Tibial nerve (tissue), 4 donors: Measurements from ENCODE around the gene DUOXA2. TPM values are rescaled to one million over a fixed set of nuclear protein-coding genes. Genes with fewer than 3 reads are reported as not detected.
A peak's percentile ranks its signal among the peaks of the same experiment; 100 is the strongest.
"Not testable (repeated sequence)": the region's sequence is repeated elsewhere in the genome, so short reads cannot be mapped to it uniquely, and the experiment has no call there.

ENCODE experiments used
- DNase-seq, 2 donors: peaks; one replicate each; pipeline ENCODE4 v3.0.0-alpha.2; 2019; ENCODE audit warnings: low spot score in 2 of 2
- H3K27ac ChIP-seq, 4 donors: fragments of 200-600 bp; sonication (generic) in 3 of 4; one replicate each; pipeline ENCODE4 v1.5.1; 2017 to 2019; ENCODE audit warnings: mild to moderate bottlenecking in 1 of 4
- H3K27me3 ChIP-seq, 2 donors: fragments of 200-600 bp; sonication (generic) in 1 of 2; one replicate each; pipeline versions ENCODE4 v1.5.1 to v1.6.0; 2017 to 2019
- H3K36me3 ChIP-seq, 3 donors: fragments of 200-600 bp; sonication (generic); one replicate each; pipeline ENCODE4 v1.5.1; 2018 to 2019
- H3K4me1 ChIP-seq, 4 donors: fragments of 200-600 bp; sonication (generic) in 3 of 4; one replicate each; pipeline ENCODE4 v1.5.1; 2017 to 2019
- H3K4me3 ChIP-seq, 4 donors: fragments of 200-600 bp; sonication (generic) in 3 of 4; one replicate each; pipeline ENCODE4 v1.5.1; 2017 to 2019; ENCODE audit warnings: mild to moderate bottlenecking in 1 of 4, moderate library complexity in 1 of 4
- H3K9me3 ChIP-seq, 4 donors: fragments of 200-600 bp; sonication (generic) in 3 of 4; one replicate each; pipeline ENCODE4 v1.5.1; 2017 to 2019
- EP300 ChIP-seq, 2 donors: sonication (generic); formaldehyde crosslinking; IDR thresholded peaks; one replicate each; pipeline ENCODE4 v1.6.1; 2017; ENCODE audit warnings: antibody characterized with exemption in 2 of 2, mild to moderate bottlenecking in 1 of 2
- POLR2A ChIP-seq, 2 donors: fragments of 450-650 bp; IDR thresholded peaks; one replicate each; pipeline ENCODE4 v1.6.1; 2017; ENCODE audit warnings: antibody characterized with exemption in 2 of 2, mild to moderate bottlenecking in 2 of 2, moderate library complexity in 2 of 2
- WGBS, 2 donors: methylation state at CpG; one replicate each; pipeline ENCODE4 v1.1.5; 2018; 5-methylcytosine and 5-hydroxymethylcytosine counted together
- total RNA-seq, 4 donors: library from RNA; depleted of rRNA; stranded (reverse); fragments of >200 nt; gene quantifications; one replicate each; pipeline ENCODE4 v1.1.0, GENCODE V29; 2016
- TF ChIP-seq, protein P1 (sequence below), 5 experiments: fragments of 200-600 bp in 3 of 5; fragments of 450-650 bp in 2 of 5; sonication (generic) in 3 of 5; IDR thresholded peaks; one replicate each; pipeline ENCODE4 v1.5.1; 2016 to 2019; ENCODE audit warnings: antibody characterized with exemption in 5 of 5, mild to moderate bottlenecking in 3 of 5, moderate library complexity in 2 of 5

Gene DUOXA2
- total RNA-seq: not detected

GRCh38 chr15:45114076-45114750, at the start of gene DUOXA2, which contains the start of gene DUOX2:
Gene DUOXA2, plus strand, starts transcription at chr15:45114326. Its CDS starts 280 bp downstream, at chr15:45114606.
Gene DUOX2, minus strand, starts transcription at chr15:45114172. Its CDS starts 761 bp downstream, at chr15:45113411.
- TF ChIP-seq, protein P1, sequence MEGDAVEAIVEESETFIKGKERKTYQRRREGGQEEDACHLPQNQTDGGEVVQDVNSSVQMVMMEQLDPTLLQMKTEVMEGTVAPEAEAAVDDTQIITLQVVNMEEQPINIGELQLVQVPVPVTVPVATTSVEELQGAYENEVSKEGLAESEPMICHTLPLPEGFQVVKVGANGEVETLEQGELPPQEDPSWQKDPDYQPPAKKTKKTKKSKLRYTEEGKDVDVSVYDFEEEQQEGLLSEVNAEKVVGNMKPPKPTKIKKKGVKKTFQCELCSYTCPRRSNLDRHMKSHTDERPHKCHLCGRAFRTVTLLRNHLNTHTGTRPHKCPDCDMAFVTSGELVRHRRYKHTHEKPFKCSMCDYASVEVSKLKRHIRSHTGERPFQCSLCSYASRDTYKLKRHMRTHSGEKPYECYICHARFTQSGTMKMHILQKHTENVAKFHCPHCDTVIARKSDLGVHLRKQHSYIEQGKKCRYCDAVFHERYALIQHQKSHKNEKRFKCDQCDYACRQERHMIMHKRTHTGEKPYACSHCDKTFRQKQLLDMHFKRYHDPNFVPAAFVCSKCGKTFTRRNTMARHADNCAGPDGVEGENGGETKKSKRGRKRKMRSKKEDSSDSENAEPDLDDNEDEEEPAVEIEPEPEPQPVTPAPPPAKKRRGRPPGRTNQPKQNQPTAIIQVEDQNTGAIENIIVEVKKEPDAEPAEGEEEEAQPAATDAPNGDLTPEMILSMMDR (IDR thresholded peaks at IDR 0.05): no peak
- TF ChIP-seq POLR2A (IDR thresholded peaks at IDR 0.05) (no peak), EP300 (IDR thresholded peaks at IDR 0.05) (no peak)
- H3K27me3 ChIP-seq: peaks cover 8 to 88% of the 10 kb centered on the region in 2 donors
- peaks cover 0 to 57% (median 29%) of the 10 kb centered on the region in 4 donors for H3K4me1 ChIP-seq
- 1 to 2% methylated on average over 42 of the region's 42 CpGs for WGBS, 2 donors
- no peaks in the 10 kb centered on the region for H3K9me3 ChIP-seq
- DNase-seq: no peak
- peak within 1 kb of the TSS in 1 of 4 donors; percentile 8 for H3K4me3 ChIP-seq
- no peak within 1 kb of the TSS for H3K27ac ChIP-seq
- no peaks in the 10 kb centered on the region for H3K36me3 ChIP-seq

DNA sequence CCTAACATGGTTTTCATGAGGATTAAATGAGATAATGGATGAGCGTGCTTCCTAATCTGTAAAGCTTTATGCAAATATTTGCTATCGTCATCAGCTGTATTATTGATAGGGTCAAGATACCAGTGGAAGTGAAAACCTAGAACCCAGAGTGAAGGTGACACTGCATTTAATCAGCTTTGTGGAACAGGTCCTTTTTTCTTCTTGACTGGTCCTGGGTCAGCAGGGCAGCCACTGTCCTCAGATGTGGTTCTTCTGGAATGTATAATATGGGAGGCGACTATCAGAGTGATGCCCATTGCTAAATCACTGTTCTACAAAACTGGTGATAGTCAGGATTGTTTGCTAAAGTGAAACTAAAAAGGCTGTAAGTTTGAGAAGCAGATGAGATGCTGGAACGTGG, 49.7 kb upstream of the DUOXA2 start:
- Histone ChIP-seq H3K36me3 (peaks cover 0 to 24% (median 0%) of the 10 kb centered on the region in 3 donors), H3K27me3 (no peaks in the 10 kb centered on the region), H3K4me1 (no peaks in the 10 kb centered on the region), H3K27ac (no peak overlapping the region), H3K9me3 (no peaks in the 10 kb centered on the region), H3K4me3 (no peak overlapping the region)
- no peak for TF ChIP-seq POLR2A (IDR thresholded peaks at IDR 0.05)
- TF ChIP-seq, protein P1 (IDR thresholded peaks at IDR 0.05): no peak
- no peak for TF ChIP-seq EP300 (IDR thresholded peaks at IDR 0.05)
- DNase-seq: no peak
- 88 to 89% methylated on average over 4 of the region's 4 CpGs for WGBS, 2 donors

DNA sequence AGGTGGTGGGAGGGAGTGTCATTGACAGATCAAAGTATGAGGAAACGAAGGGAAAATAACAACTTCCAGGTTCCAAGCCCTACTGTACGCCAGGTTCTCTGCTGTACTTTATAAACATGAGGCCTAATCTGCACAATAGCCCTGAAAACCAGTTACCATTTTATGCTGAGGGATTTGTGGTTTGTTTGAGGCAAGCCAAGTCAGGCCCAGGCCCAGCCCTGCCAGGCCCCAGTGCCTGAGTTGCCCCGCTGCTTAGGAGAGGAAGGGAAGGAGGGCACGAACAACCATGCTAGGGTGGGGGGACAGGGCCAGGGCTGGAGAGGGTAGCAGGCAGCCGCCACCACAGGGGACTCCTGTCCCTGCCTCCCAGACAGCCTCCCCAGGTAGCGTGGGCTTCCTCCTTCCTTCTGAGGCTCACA, 44.2 kb upstream of the DUOXA2 start:
- not testable (repeated sequence) for H3K9me3 ChIP-seq, H3K4me3 ChIP-seq, H3K27ac ChIP-seq, DNase-seq, H3K27me3 ChIP-seq, H3K4me1 ChIP-seq
- H3K36me3 ChIP-seq: peaks cover 0 to 31% (median 0%) of the 10 kb centered on the region in 3 donors
- WGBS, 2 donors: 86 to 97% methylated on average over 3 to 5 of the region's 6 CpGs

GRCh38 chr15:45073602-45074001, 40.5 kb upstream of the DUOXA2 start:
- not testable (repeated sequence) for H3K9me3 ChIP-seq, H3K4me3 ChIP-seq, H3K4me1 ChIP-seq, DNase-seq, H3K27ac ChIP-seq, H3K27me3 ChIP-seq
- H3K36me3 ChIP-seq: peaks cover 0 to 20% (median 0%) of the 10 kb centered on the region in 3 donors

GRCh38 chr15:45075440-45076320, 38.4 kb upstream of the DUOXA2 start:
- H3K27ac ChIP-seq, H3K9me3 ChIP-seq, H3K4me1 ChIP-seq, H3K4me3 ChIP-seq, H3K27me3 ChIP-seq, H3K36me3 ChIP-seq, DNase-seq: not testable (repeated sequence)
- 100% methylated on average over 1 of the region's 9 CpGs; no CpG with 5 or more reads in 1 of the 2 donors for WGBS, 2 donors

GRCh38 chr15:45077391-45077790, 36.7 kb upstream of the DUOXA2 start:
- not testable (repeated sequence) for H3K9me3 ChIP-seq, H3K36me3 ChIP-seq, DNase-seq, H3K4me3 ChIP-seq, H3K27ac ChIP-seq, H3K27me3 ChIP-seq, H3K4me1 ChIP-seq
- WGBS, 2 donors: 80 to 100% methylated on average over 2 of the region's 2 CpGs

DNA sequence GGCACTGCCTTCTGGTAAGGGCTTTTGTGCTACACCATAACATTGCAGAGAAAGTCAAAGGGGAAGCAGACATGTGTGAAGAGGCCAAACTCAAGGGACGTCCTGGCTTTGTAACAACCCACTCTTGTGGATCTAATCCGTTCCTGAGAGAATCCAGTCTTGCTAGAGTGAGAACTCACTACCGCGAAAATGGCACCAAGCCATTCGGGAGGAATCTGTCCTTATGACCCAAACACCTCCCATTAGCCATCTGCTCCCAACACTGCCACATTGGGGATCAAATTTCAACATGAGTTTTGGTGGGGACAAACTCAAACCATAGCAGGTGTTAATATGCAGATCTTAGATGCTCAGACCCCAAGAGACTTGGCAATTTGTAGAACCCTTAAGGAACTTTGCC, 34.9 kb upstream of the DUOXA2 start:
- H3K27me3 ChIP-seq, H3K4me1 ChIP-seq, H3K4me3 ChIP-seq, H3K27ac ChIP-seq, H3K9me3 ChIP-seq, DNase-seq, H3K36me3 ChIP-seq: not testable (repeated sequence)
- 56 to 60% methylated on average over 5 of the region's 5 CpGs for whole genome bisulfite sequencing, 2 donors

GRCh38 chr15:45079628-45080246, 34.4 kb upstream of the DUOXA2 start:
- H3K9me3 ChIP-seq, H3K36me3 ChIP-seq, DNase-seq, H3K27me3 ChIP-seq, H3K27ac ChIP-seq, H3K4me1 ChIP-seq, H3K4me3 ChIP-seq: not testable (repeated sequence)
- WGBS, 2 donors: 83 to 86% methylated on average over 4 to 5 of the region's 5 CpGs

DNA sequence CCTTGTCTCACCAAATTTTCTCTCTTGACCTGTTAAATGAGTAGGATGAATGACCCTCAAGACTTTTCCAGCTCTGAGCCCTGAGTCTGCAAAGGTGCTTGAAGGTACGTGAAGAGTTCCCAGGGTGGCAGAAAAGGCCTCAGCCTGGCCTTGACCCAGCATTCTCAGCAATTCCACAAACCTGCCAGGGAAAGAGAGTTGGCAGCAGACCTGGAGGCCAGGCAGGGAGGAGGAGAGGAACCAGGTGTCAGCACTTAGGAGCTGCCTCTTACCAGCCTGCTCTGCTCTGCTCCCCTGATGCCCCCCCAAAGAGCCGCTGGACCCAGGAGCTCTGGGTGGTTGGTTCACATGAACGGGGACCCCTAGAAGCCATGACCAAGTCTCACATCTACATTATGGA, 33.5 kb upstream of the DUOXA2 start:
- not testable (repeated sequence) for H3K36me3 ChIP-seq, DNase-seq, H3K27ac ChIP-seq, H3K4me1 ChIP-seq, H3K27me3 ChIP-seq, H3K4me3 ChIP-seq, H3K9me3 ChIP-seq
- 89 to 100% methylated on average over 2 of the region's 3 CpGs for WGBS, 2 donors

GRCh38 chr15:45082412-45082811, 31.7 kb upstream of the DUOXA2 start:
- not testable (repeated sequence) for DNase-seq, H3K36me3 ChIP-seq, H3K27me3 ChIP-seq, H3K4me3 ChIP-seq, H3K4me1 ChIP-seq, H3K27ac ChIP-seq, H3K9me3 ChIP-seq
- 72 to 81% methylated on average over 6 to 9 of the region's 10 CpGs for WGBS, 2 donors
